IPS DF 6.9 (cell line): ENCODE results near the gene GRK4.
"Not testable (repeated sequence)": the region's sequence is repeated elsewhere in the genome, so short reads cannot be mapped to it uniquely, and the experiment has no call there.

Experiments
- DNase-seq: peaks from one replicate; pipeline ENCODE4 v3.0.0-alpha.2; 2013; ENCODE audit warnings: low read depth, low spot score
- H3K27ac ChIP-seq: one replicate; pipeline ENCODE4 v1.5.1; 2013; ENCODE audit warnings: low read length, control low read depth
- H3K27me3 ChIP-seq: 2 replicates; pipeline ENCODE4 v1.6.1; 2013; ENCODE audit warnings: mild to moderate bottlenecking, low read length; ENCODE audit not compliant: control insufficient read depth, insufficient read depth
- H3K36me3 ChIP-seq: 2 replicates; pipeline ENCODE4 v1.6.1; 2013; ENCODE audit warnings: low read length; ENCODE audit not compliant: control insufficient read depth, insufficient read depth
- H3K4me1 ChIP-seq: 2 replicates; pipeline ENCODE4 v1.6.1; 2013; ENCODE audit warnings: low read length; ENCODE audit not compliant: control insufficient read depth, insufficient read depth
- H3K4me3 ChIP-seq: 2 replicates; pipeline ENCODE4 v1.5.1; 2013; ENCODE audit warnings: mild to moderate bottlenecking, low read length
- H3K9me3 ChIP-seq: 2 replicates; pipeline ENCODE4 v1.6.1; 2013; ENCODE audit warnings: low read length, inconsistent platforms; ENCODE audit not compliant: control insufficient read depth, insufficient read depth
- WGBS: extraction: QIAGEN DNeasy Blood & Tissue Kit; methylation state at CpG from one replicate; pipeline ENCODE4 v1.1.7; 2013; ENCODE audit warnings: mixed read lengths, missing lambda C conversion rate; ENCODE audit not compliant: insufficient read length, insufficient coverage; 5-methylcytosine and 5-hydroxymethylcytosine counted together

GRK4 gene

GRCh38 chr4:2943364-2944090 lies 19.8 kb upstream of the GRK4 start:
- H3K27me3 ChIP-seq: no peaks in the 10 kb centered on the region
- H3K4me3 ChIP-seq: no peak overlapping the region
- H3K9me3 ChIP-seq: no peaks in the 10 kb centered on the region
- peaks cover 78% of the 10 kb centered on the region for H3K36me3 ChIP-seq
- H3K27ac ChIP-seq: no peak overlapping the region
- WGBS: no CpG with 5 or more reads among the region's 20 CpGs
- no peak for DNase-seq
- H3K4me1 ChIP-seq: no peaks in the 10 kb centered on the region

GRCh38 chr4:2944091-2944482 lies 19.3 kb upstream of the GRK4 start:
- DNase-seq: no peak
- H3K4me1 ChIP-seq: no peaks in the 10 kb centered on the region
- H3K27me3 ChIP-seq: no peaks in the 10 kb centered on the region
- H3K4me3 ChIP-seq: no peak overlapping the region
- H3K9me3 ChIP-seq: no peaks in the 10 kb centered on the region
- H3K27ac ChIP-seq: no peak overlapping the region
- WGBS: no CpG with 5 or more reads among the region's 11 CpGs
- H3K36me3 ChIP-seq: peaks cover 76% of the 10 kb centered on the region

GRCh38 chr4:2944586-2945526 lies 18.5 kb upstream of the GRK4 start:
- Histone ChIP-seq H3K27me3 (no peaks in the 10 kb centered on the region), H3K9me3 (no peaks in the 10 kb centered on the region), H3K27ac (no peak overlapping the region), H3K36me3 (peaks cover 74% of the 10 kb centered on the region), H3K4me1 (no peaks in the 10 kb centered on the region), H3K4me3 (no peak overlapping the region)
- no CpG with 5 or more reads among the region's 30 CpGs for WGBS
- DNase-seq: no peak

- H3K27me3 ChIP-seq, H3K9me3 ChIP-seq, H3K4me3 ChIP-seq, DNase-seq, H3K27ac ChIP-seq, H3K4me1 ChIP-seq: not testable (repeated sequence)
- WGBS: no CpG with 5 or more reads among the region's 30 CpGs
- H3K36me3 ChIP-seq: peaks cover 69% of the 10 kb centered on the region
Observed at GRCh38 chr4:2945619-2946604, 17.5 kb upstream of the GRK4 start.

GRCh38 chr4:2946812-2947600 lies 16.4 kb upstream of the GRK4 start:
- H3K4me3 ChIP-seq: no peak overlapping the region
- no peaks in the 10 kb centered on the region for H3K27me3 ChIP-seq
- WGBS: no CpG with 5 or more reads among the region's 19 CpGs
- H3K4me1 ChIP-seq: no peaks in the 10 kb centered on the region; the same call in 1 of the 2 replicates
- DNase-seq: no peak
- H3K9me3 ChIP-seq: no peaks in the 10 kb centered on the region
- H3K36me3 ChIP-seq: peaks cover 65% of the 10 kb centered on the region
- H3K27ac ChIP-seq: no peak overlapping the region

- DNase-seq: no peak
- H3K9me3 ChIP-seq: no peaks in the 10 kb centered on the region
- H3K27ac ChIP-seq: no peak overlapping the region
- H3K36me3 ChIP-seq: peaks cover 60% of the 10 kb centered on the region
- H3K27me3 ChIP-seq: no peaks in the 10 kb centered on the region
- no CpG with 5 or more reads among the region's 11 CpGs for whole genome bisulfite sequencing
- H3K4me3 ChIP-seq: no peak overlapping the region
- no peaks in the 10 kb centered on the region; the same call in 1 of the 2 replicates for H3K4me1 ChIP-seq
Observed at GRCh38 chr4:2947926-2948325, 15.4 kb upstream of the GRK4 start.

GRCh38 chr4:2948895-2949781 lies 14.2 kb upstream of the GRK4 start:
- DNase-seq: no peak
- no peak overlapping the region for H3K27ac ChIP-seq
- no CpG with 5 or more reads among the region's 14 CpGs for WGBS
- H3K4me1 ChIP-seq: no peaks in the 10 kb centered on the region; the same call in 1 of the 2 replicates
- no peak overlapping the region for H3K4me3 ChIP-seq
- H3K36me3 ChIP-seq: peaks cover 59% of the 10 kb centered on the region
- no peaks in the 10 kb centered on the region for H3K27me3 ChIP-seq
- no peaks in the 10 kb centered on the region; the same call in 1 of the 2 replicates for H3K9me3 ChIP-seq

GRCh38 chr4:2949782-2950125 lies 13.6 kb upstream of the GRK4 start:
- Histone ChIP-seq H3K27ac (no peak overlapping the region), H3K9me3 (no peaks in the 10 kb centered on the region; the same call in 1 of the 2 replicates), H3K4me1 (no peaks in the 10 kb centered on the region; the same call in 1 of the 2 replicates), H3K4me3 (no peak overlapping the region), H3K36me3 (peaks cover 64% of the 10 kb centered on the region), H3K27me3 (no peaks in the 10 kb centered on the region)
- no CpG with 5 or more reads among the region's 11 CpGs for WGBS
- DNase-seq: no peak
